ENCODE measurements around the gene HSPB1.
"Not testable (repeated sequence)": the region's sequence is repeated elsewhere in the genome, so short reads cannot be mapped to it uniquely, and the experiment has no call there.

HSPB1 gene

GRCh38 chr7:76302347-76303201 lies at the start of gene HSPB1:
Gene HSPB1 (plus strand): TSS chr7:76302673. CDS start chr7:76302713, 40 bp downstream.
- peak; percentile 79 to 86 for DNase-seq

GRCh38 chr7:76254781-76255180 lies 47.7 kb upstream of the HSPB1 start:
- DNase-seq, result no peak

GRCh38 chr7:76257973-76258372 lies 44.5 kb upstream of the HSPB1 start:
- no peak for DNase-seq

- no peak for DNase-seq
Observed at GRCh38 chr7:76259124-76260093, 43.1 kb upstream of the HSPB1 start.

- DNase-seq, result no peak
Observed at GRCh38 chr7:76260171-76260703, 42.2 kb upstream of the HSPB1 start.

GRCh38 chr7:76261329-76261728 lies 41.1 kb upstream of the HSPB1 start:
- no peak for DNase-seq

GRCh38 chr7:76261931-76262330 lies 40.5 kb upstream of the HSPB1 start:
- DNase-seq, result no peak

GRCh38 chr7:76262683-76263402 lies 39.6 kb upstream of the HSPB1 start:
- DNase-seq, result peak; percentile 64

- no peak for DNase-seq
Observed at GRCh38 chr7:76265299-76265698, 37.2 kb upstream of the HSPB1 start.

GRCh38 chr7:76267107-76267893 lies 35.2 kb upstream of the HSPB1 start:
- DNase-seq, result no peak

- DNase-seq, result no peak
Observed at GRCh38 chr7:76267894-76268183, 34.6 kb upstream of the HSPB1 start.

- no peak for DNase-seq
Observed at GRCh38 chr7:76268376-76268775, 34.1 kb upstream of the HSPB1 start.

- DNase-seq, result no peak
Observed at GRCh38 chr7:76269895-76270294, 32.6 kb upstream of the HSPB1 start.

- not testable (repeated sequence) for DNase-seq
Observed at GRCh38 chr7:76271384-76271783, 31.1 kb upstream of the HSPB1 start.

GRCh38 chr7:76272142-76272541 lies 30.3 kb upstream of the HSPB1 start:
- DNase-seq, result no peak

- no peak for DNase-seq
Observed at GRCh38 chr7:76272851-76273497, 29.5 kb upstream of the HSPB1 start.

GRCh38 chr7:76273503-76273902 lies 29.0 kb upstream of the HSPB1 start:
- DNase-seq, result no peak

- no peak for DNase-seq
Observed at GRCh38 chr7:76278540-76278939, 23.9 kb upstream of the HSPB1 start.

- no peak for DNase-seq
Observed at GRCh38 chr7:76280408-76280807, 22.1 kb upstream of the HSPB1 start.

- DNase-seq, result no peak
Observed at GRCh38 chr7:76281006-76281705, 21.3 kb upstream of the HSPB1 start.

Data from SHP77 (cell line).